HFF-Myc (cell line): ENCODE measurements around the gene NFILZ.
"Not testable (repeated sequence)": the region's sequence is repeated elsewhere in the genome, so short reads cannot be mapped to it uniquely, and the experiment has no call there.

Experiments
- DNase-seq: peaks from one replicate; pipeline ENCODE4 v3.0.0-alpha.2; 2011; ENCODE audit warnings: low read depth; ENCODE audit errors: extremely low read depth
- H3K4me3 ChIP-seq: replicated peaks from 2 replicates; pipeline ENCODE4 v1.5.1; 2011; ENCODE audit warnings: low read depth, mild to moderate bottlenecking, control low read depth, low read length
- TF ChIP-seq, protein P1 (sequence below): IDR thresholded peaks from 2 replicates; pipeline ENCODE4 v1.5.1; 2012; ENCODE audit warnings: mild to moderate bottlenecking, low read depth, low read length, control low read depth; ENCODE audit errors: missing control alignments

Gene NFILZ

DNA sequence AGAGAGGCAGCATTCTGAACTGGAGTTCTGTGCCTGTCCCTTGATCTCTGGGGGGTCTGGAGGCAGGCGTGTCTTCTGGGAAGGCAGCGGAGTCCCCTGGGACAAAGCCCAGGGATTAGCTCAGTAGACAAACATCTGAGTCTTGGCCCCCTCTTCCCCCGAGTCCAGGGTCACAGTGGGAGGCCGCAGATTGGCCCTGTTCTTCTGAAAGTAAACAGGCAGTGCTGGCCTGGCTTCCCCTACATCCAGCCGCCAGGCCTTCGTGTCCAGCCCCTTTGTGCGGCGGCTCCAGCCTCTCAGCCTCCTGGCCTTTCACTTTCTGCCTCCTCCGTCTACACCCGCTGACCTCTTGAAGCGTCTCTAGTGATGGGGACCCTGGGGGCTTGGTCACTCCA lies 989 bp downstream of the NFILZ start:
- DNase-seq = no peak
- TF ChIP-seq, protein P1, sequence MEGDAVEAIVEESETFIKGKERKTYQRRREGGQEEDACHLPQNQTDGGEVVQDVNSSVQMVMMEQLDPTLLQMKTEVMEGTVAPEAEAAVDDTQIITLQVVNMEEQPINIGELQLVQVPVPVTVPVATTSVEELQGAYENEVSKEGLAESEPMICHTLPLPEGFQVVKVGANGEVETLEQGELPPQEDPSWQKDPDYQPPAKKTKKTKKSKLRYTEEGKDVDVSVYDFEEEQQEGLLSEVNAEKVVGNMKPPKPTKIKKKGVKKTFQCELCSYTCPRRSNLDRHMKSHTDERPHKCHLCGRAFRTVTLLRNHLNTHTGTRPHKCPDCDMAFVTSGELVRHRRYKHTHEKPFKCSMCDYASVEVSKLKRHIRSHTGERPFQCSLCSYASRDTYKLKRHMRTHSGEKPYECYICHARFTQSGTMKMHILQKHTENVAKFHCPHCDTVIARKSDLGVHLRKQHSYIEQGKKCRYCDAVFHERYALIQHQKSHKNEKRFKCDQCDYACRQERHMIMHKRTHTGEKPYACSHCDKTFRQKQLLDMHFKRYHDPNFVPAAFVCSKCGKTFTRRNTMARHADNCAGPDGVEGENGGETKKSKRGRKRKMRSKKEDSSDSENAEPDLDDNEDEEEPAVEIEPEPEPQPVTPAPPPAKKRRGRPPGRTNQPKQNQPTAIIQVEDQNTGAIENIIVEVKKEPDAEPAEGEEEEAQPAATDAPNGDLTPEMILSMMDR = no peak

DNA sequence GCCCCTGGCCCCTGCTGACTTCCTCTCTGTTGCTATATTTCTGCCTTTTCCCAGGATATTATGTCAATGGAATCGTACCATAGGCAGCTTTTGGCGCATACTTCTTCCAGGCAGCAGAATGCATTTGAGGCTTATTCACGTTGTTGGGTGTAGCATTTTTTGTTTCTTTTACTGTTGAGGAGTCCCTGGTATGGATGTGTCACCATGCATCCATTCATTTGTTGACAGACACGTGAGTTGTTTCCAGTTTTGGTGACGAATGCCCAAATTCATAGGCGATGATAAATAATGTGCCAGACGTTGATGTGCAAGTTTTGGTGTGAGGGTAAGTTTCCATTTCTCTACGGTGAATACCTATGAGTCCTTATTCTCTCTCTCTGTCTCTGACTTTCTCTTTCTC lies 5.0 kb downstream of the NFILZ start:
- H3K4me3 ChIP-seq = no peak overlapping the region
- no peak for DNase-seq
- TF ChIP-seq, protein P1 = no peak

More for the DNA sequence above, 989 bp downstream of the NFILZ start:
- H3K4me3 ChIP-seq = no peak overlapping the region

DNA sequence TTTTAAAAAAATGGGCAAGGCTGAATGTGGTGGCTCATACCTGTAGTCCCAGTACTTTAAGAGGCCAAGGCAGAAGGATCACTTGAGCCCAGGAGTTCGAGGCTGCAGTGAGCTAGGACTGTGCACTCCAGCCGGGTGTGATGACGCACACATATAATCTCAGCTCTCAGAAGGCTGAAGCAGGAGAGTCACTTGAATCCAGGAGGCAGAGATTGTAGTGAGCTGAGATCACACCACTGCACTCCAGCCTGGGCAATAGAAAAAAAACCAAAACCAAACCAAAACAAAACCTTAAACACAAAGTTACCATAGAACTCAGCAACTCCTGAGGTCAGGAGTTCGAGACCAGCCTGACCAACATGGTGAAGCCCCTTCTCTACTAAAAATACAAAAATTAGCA lies 6.6 kb downstream of the NFILZ start:
- DNase-seq, H3K4me3 ChIP-seq: not testable (repeated sequence)

DNA sequence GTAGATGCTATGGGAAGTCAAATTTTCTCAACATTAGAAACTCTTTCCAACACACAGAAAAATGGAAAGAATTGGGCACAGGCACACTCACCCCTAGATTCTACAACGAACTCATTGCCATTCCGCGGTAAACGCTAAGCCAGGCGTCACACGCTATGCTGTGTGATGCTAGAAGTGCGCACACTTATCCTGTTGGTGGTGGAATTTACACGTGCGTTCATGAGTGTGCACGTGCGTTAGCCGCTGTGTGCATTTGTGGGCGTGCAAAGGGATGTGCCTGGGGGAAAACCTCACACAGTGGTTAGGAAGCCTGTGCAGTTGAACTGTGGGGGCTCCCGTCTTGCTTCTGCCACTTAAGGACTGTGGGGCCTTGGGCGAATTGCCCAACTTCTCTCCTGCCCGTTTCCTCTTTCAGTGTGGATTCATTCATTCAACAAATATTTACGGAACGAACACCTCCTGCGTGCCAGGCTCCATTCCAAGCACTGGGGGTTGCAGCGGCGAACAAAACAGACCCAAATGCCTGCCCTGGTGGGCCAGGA lies 7.7 kb downstream of the NFILZ start:
- TF ChIP-seq, protein P1 = no peak

DNA sequence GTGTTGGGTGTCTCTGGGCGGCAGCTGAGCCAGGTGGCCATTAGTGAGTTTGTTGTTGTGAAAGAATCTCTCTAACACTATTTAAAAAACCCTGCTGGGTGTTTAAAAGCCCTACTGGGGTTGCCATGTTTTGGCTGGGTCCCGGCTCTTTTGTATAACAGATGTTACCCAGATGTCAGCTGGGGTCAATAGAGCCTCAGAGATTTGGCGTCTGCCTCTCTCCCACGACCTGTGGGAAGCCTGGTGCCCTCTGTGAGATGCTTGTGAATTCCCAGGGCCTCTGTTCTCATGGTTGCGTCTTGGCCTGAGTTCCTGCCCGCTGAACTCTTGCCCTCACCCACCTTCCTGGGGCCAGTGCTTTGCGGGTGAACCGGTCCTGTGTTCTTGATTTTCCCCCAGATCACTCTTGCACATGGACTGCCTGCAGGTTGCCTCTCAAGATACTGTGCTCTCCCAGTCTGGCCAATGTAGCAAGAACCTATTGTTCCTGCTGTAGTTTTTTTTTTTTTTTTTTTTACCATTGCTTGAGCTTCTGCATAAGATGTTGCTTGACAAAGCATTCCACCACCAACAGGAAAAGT lies 9.5 kb downstream of the NFILZ start:
- H3K4me3 ChIP-seq = no peak overlapping the region
- no peak for DNase-seq
- TF ChIP-seq, protein P1 = no peak

More for the DNA sequence above, 7.7 kb downstream of the NFILZ start:
- DNase-seq = no peak
- no peak overlapping the region for H3K4me3 ChIP-seq

DNA sequence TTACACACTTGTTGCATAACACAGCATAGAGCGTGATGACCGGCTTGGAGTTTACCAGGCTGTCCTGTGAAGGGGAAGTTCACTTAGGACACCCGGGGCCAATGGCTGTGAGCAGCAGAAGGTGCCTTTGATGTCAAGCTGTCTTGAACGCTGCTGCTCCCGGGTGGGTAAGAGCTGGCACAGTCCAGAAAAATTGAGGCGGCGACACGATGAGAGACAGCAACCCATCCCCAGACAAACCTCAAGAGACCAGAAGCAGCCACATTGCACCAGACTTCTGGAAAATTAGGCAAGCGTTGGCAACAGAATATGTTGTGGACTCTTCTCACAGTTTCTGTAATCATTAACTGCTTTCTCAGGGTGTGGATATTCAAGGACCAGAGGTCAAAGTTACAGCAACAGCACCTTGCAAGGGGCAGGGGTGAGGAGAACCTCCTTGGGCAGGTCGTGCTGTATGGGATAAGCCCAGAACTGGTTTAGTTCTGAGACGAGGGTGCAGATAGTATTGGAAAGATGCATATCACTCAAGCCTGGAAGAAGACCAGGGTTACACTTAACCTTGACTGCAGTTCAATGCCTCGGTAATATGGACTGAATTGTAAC lies 10.1 kb downstream of the NFILZ start:
- no peak for DNase-seq
- TF ChIP-seq, protein P1 = no peak
- H3K4me3 ChIP-seq = no peak overlapping the region

DNA sequence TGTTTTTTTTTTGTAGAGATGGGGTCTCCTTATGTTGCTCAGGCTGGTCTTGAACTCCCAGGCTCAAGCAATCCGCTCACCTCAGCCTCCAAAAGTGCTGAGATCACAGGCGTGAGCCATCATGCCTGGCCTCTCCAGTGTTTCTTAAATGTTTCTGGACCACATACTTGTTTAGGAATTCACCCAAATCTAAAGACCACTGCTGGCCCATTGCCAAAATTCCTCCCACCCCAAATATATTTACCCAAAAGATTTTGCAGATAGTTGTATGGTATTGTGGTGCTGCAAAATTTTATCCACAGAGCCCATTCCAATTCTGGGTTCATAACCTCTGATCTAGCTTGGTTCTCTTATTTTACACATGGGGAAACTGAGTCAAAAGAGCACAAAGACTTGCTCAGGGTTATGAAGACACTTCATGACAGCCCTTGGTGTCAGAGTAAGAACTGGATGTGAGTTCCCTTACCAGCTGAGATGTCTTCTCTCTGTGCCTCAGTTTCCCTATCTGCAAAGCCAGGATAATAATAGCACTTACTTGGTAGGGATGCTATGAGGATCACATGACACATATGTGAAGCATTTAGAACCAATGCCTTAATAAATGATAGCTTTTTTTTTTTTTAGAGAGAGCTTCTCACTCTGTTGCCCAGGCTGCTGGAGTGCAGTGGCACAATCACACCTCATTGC lies 10.9 kb downstream of the NFILZ start:
- DNase-seq = no peak
- TF ChIP-seq, protein P1 = no peak
- H3K4me3 ChIP-seq = no peak overlapping the region
